Adipocyte (in vitro differentiated cells): ENCODE measurements around the gene SMARCB1.

Experiments used
- DNase-seq: peaks from one replicate; pipeline ENCODE4 v3.0.0-alpha.2; 2015; ENCODE audit warnings: low read depth
- H3K27me3 ChIP-seq: replicated peaks from 2 replicates; pipeline ENCODE4 v1.7.0; 2013; ENCODE audit warnings: mild to moderate bottlenecking, low read length, moderate library complexity; ENCODE audit not compliant: control insufficient read depth, insufficient read depth
- H3K36me3 ChIP-seq: 2 replicates; pipeline ENCODE4 v1.7.0; 2013; ENCODE audit warnings: low read length, mild to moderate bottlenecking, moderate library complexity; ENCODE audit not compliant: control insufficient read depth, insufficient read depth, severe bottlenecking
- H3K4me1 ChIP-seq: 2 replicates; pipeline ENCODE4 v1.7.0; 2013; ENCODE audit warnings: mild to moderate bottlenecking, low read length, moderate library complexity; ENCODE audit not compliant: control insufficient read depth, insufficient read depth
- H3K4me3 ChIP-seq: 2 replicates; pipeline ENCODE4 v1.7.0; 2013; ENCODE audit warnings: mild to moderate bottlenecking, low read length, moderate library complexity
- H3K9ac ChIP-seq: 2 replicates; pipeline ENCODE4 v1.7.0; 2013; ENCODE audit warnings: mild to moderate bottlenecking, low read length, moderate library complexity
- H3K9me3 ChIP-seq: 2 replicates; pipeline ENCODE4 v1.7.0; 2013; ENCODE audit warnings: mild to moderate bottlenecking, low read length, moderate library complexity; ENCODE audit not compliant: control insufficient read depth

The SMARCB1 gene

DNA sequence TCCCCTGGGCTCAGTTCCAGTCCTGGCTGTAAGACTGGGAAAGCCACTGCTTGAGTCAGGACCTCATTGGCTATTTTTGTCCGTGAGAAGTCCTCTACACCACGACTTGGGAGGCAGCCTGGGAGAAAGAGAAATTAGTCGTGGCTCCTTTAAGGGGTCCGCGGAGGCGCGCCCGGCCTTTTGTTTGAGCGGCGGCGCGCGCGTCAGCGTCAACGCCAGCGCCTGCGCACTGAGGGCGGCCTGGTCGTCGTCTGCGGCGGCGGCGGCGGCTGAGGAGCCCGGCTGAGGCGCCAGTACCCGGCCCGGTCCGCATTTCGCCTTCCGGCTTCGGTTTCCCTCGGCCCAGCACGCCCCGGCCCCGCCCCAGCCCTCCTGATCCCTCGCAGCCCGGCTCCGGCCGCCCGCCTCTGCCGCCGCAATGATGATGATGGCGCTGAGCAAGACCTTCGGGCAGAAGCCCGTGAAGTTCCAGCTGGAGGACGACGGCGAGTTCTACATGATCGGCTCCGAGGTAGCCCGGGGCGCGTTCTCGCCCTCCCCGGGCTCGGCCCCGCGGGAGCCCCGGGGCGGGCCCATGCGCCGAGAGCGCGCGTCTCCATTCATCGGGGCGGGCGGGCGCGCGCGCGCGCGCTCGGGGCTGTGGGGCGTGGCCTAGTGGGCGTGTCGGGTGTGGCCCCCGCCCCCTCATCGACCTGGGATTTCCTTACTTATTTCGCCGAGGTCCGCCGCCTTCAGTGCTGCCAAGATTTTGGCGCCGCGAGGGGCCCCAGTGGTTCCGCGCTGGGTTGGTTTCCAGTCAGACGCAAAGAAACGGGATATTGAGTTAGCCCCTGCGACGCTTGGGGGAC is at the start of gene SMARCB1:
SMARCB1 (plus strand) TSS at position 215 of the 848 bp plus-strand sequence; CDS start at position 419, 204 bp downstream.
- H3K27me3 ChIP-seq = peaks cover 2% of the 10 kb centered on the region
- peak within 1 kb of the TSS; percentile 94 for H3K4me3 ChIP-seq
- H3K9me3 ChIP-seq = no peaks in the 10 kb centered on the region
- DNase-seq = peak; percentile 97
- peak within 1 kb of the TSS; percentile 99 for H3K9ac ChIP-seq
- H3K36me3 ChIP-seq = no peaks in the 10 kb centered on the region
- peaks cover 36% of the 10 kb centered on the region for H3K4me1 ChIP-seq

DNA sequence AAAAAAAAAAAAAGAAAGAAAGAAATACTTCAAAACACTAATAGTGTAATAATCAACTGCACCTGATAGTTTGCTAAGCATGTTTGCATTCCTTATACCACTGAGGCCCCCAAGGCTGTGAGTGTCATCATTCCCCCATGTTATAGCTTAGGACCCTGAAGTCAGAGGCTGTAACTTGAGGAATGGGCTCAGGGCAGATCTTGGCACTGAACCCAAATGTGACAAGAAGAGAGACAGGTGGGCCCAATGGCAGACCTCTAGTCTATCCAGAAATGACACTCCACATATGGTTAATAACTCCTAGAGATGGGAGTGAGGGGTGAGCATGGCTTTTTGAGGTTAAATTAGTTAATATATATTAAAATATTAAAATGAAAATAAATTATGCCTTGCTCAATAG is 49.1 kb upstream of the SMARCB1 start:
- no peaks in the 10 kb centered on the region for H3K36me3 ChIP-seq
- peaks cover 7% of the 10 kb centered on the region for H3K4me1 ChIP-seq
- no peak for DNase-seq
- H3K9me3 ChIP-seq = no peaks in the 10 kb centered on the region
- no peaks in the 10 kb centered on the region for H3K27me3 ChIP-seq
- H3K9ac ChIP-seq = no peak overlapping the region
- H3K4me3 ChIP-seq = no peak overlapping the region

DNA sequence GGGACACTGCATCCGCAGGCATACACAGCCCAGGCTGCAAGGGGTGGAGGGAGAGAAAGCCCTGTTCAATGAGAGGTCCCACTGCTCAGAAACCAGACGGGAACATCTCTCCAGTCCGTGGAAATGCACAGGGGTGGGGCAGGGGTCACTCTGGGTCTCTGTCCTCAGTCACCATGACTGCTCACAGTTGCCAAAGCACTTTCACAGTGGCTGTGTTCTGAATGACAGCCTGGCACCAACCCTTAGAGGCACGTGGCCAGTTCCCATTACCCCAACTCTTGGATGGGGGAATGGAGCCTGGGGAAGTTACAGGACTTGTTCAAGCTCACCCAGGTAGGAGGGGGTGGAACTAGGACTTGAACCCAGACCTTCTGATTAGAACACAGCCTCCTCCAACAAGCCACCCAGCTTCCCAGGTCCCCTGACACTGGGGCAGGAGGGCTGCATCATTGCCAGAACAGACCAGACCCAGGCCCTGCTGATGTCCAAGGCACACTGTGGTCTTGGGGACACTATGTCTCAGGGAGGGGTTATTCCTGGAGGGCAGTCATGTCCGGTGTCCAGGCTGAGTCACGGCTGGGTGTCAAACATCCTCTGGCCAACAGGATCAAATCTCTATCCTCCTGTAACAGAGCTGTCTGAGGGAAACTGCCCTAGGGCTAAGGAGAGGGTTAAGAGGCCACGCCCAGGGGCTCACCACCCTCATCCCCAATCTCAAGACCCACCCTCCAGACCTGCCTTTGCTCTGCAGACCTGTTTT is 44.1 kb upstream of the SMARCB1 start:
- Histone ChIP-seq H3K4me1 (peaks cover 21% of the 10 kb centered on the region), H3K27me3 (no peaks in the 10 kb centered on the region), H3K36me3 (peaks cover 19% of the 10 kb centered on the region), H3K9me3 (peaks cover 3% of the 10 kb centered on the region), H3K4me3 (no peak overlapping the region), H3K9ac (peak overlapping the region; percentile 80)
- no peak for DNase-seq

DNA sequence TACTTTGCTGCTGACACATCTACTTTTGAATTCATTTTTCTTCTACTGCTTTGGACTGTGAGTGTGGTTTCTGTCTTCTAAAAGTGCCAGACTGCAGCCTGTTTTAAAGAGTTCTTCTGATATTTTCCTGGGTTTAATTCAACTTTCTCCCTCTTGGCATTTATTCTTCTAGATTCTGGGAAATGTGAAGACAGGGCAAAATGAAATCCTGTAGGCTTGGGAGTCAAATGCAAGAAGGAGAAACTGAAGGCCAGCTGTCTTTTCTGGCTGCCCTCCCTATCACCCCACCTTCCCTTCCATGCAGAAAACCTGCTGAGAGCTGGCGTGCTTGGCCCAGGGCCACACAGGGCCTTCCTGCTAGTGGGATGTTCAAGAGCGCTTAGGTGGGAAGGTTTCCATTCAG is 43.5 kb upstream of the SMARCB1 start:
- Histone ChIP-seq H3K27me3 (no peaks in the 10 kb centered on the region), H3K9ac (peak overlapping the region; percentile 80), H3K4me3 (no peak overlapping the region), H3K36me3 (peaks cover 19% of the 10 kb centered on the region), H3K9me3 (peaks cover 3% of the 10 kb centered on the region), H3K4me1 (peaks cover 21% of the 10 kb centered on the region)
- no peak for DNase-seq

DNA sequence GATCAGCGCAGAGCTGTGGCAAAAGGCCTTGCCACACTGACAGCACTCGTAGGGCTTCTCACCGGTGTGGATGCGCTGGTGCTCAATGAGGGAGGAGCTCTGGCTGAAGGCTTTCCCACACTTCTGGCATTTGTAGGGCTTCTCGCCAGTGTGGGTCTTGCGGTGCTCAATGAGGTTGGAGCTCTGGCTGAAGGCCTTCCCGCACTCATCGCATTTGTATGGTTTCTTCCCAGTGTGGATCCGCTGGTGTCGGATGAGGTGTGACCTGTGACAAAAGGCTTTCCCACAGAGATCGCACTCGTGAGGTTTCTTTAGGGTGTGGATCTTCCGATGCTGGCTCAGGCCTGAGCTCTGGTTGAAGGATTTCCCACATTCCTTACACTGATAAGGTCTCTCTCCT is 42.8 kb upstream of the SMARCB1 start:
- Histone ChIP-seq H3K4me3 (no peak overlapping the region), H3K27me3 (no peaks in the 10 kb centered on the region), H3K36me3 (peaks cover 19% of the 10 kb centered on the region), H3K9ac (peak overlapping the region; percentile 80), H3K4me1 (peaks cover 21% of the 10 kb centered on the region), H3K9me3 (peaks cover 3% of the 10 kb centered on the region)
- DNase-seq = no peak

DNA sequence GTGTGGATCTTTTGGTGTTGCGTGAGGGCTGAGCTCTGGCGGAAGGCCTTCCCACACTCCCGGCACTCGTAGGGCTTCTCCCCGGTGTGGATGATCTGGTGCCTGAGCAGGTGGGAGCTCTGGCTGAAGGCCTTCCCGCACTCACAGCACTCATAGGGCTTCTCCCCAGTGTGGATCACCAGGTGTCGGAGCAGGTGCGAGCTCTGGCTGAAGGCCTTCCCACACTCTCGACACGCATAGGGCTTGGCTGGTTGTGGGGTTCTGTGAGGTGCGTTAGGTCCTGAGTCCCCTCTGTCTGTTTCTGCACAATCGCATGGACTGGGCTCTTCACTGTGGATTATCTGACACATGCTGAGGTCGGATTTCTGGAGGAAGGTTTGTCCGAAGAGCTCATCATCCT is 42.3 kb upstream of the SMARCB1 start:
- H3K4me3 ChIP-seq = no peak overlapping the region
- peaks cover 19% of the 10 kb centered on the region for H3K36me3 ChIP-seq
- peaks cover 3% of the 10 kb centered on the region for H3K9me3 ChIP-seq
- no peak for DNase-seq
- no peak overlapping the region for H3K9ac ChIP-seq
- H3K27me3 ChIP-seq = no peaks in the 10 kb centered on the region
- H3K4me1 ChIP-seq = peaks cover 21% of the 10 kb centered on the region

DNA sequence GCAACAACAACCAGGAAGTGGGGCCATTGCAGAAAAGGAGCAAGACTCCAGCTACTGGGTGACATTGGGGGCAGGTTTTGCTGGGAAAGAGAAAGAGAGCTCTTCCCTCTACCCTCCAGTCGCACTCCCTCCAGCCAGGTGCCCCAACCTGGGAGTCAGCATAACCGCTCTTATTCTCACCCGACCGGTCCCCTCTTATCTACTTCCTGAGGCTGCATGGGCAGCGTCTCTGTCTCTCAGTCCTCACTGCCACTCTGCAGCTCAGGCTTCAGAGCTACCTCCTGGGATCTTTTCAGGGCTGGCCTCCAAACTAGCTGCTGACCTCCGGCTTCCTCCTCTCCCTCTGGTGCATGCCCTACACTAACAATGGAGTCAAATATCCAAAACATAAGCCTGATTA is 41.0 kb upstream of the SMARCB1 start:
- no peak for DNase-seq
- Histone ChIP-seq H3K9me3 (peaks cover 3% of the 10 kb centered on the region), H3K9ac (no peak overlapping the region), H3K27me3 (no peaks in the 10 kb centered on the region), H3K4me3 (no peak overlapping the region), H3K36me3 (peaks cover 19% of the 10 kb centered on the region), H3K4me1 (peaks cover 32% of the 10 kb centered on the region)

DNA sequence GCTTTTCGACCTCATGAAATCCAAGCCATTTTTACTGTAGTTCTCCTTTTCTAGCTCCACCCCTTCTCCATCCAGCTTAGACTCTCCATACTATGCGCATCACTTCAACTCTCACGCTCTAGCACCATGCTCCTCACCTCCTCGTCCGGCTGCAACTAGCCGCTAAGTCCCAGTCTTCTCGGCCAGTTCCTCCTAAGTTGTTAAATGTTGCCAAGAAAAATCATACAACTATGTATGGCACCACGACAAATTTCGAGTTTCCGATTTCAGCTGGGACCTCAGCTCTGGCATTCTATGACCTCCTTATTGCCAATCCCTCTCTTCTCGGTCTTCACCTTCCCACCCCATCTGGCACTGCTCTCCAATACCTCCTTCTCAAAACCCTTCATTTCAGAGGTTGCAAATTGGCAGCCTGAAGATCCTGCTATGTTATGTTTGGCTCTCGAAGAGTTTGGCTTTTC is 36.9 kb upstream of the SMARCB1 start:
- peaks cover 1% of the 10 kb centered on the region for H3K36me3 ChIP-seq
- peak overlapping the region; percentile 90 for H3K4me3 ChIP-seq
- no peak overlapping the region for H3K9ac ChIP-seq
- peaks cover 11% of the 10 kb centered on the region for H3K4me1 ChIP-seq
- H3K27me3 ChIP-seq = no peaks in the 10 kb centered on the region
- peak; percentile 4 for DNase-seq
- H3K9me3 ChIP-seq = no peaks in the 10 kb centered on the region

DNA sequence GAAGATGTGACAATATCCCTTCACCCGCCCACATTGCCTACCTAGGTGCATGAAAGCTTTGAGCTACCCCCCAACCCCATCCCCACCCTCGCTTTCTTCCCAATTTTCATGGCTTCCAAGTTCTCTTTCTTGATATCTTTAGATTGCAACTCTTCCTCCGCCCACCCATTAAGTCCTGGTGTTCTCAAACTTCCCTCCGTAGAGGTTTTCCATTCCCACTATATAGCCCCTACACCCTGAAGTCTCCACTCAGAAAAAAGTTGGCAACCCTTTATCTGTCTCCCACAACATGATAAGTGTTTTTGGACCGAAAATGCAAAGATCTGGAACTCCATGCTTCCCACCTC is 36.4 kb upstream of the SMARCB1 start:
- Histone ChIP-seq H3K9ac (peak overlapping the region; percentile 83), H3K9me3 (no peaks in the 10 kb centered on the region), H3K4me1 (peaks cover 11% of the 10 kb centered on the region), H3K27me3 (no peaks in the 10 kb centered on the region), H3K36me3 (no peaks in the 10 kb centered on the region), H3K4me3 (peak overlapping the region; percentile 90)
- DNase-seq = no peak

DNA sequence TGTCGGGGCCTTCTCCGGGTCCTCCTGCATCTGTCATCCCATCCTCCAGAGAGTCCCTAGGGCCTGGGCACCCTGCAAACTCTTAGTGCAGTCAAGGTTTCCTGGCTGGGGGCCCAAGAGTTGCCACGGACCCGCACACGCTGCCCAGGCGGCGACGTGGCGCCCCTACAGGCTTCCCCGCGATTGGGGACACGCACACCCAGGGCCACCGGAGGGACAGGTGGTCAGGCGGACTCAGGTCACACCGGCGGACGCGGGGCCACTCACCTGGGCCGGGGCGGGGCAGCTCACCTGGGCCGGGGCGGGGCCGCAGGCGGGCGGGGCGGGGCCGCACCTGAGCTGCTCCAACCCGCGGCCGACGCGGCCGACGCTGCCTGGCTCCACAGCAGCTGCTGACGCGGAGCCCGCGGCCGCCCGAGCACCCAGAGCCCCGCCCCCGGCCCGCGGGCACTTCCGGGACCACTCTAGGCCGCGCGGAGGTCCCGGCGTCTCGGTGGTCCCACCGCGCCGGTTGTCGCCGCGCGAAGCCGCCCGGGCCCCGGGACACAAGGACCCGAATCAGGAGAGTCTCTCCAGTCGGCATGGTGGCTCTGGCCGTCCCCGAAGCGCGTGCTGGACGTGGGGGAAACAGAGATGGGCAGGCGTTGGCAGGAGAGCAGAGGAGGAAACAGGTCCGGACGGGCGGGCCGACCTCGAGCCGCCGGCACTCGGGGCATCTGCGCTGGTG is 35.9 kb upstream of the SMARCB1 start, which contains the start of gene ZNF70:
ZNF70 (minus strand) TSS at position 399 of the 727 bp plus-strand sequence. CDS start 5,972 bp downstream, outside the sequence.
- no peaks in the 10 kb centered on the region for H3K9me3 ChIP-seq
- H3K4me3 ChIP-seq = peak within 1 kb of the TSS; percentile 90
- H3K4me1 ChIP-seq = peaks cover 11% of the 10 kb centered on the region
- H3K36me3 ChIP-seq = no peaks in the 10 kb centered on the region
- H3K27me3 ChIP-seq = no peaks in the 10 kb centered on the region
- H3K9ac ChIP-seq = peak within 1 kb of the TSS; percentile 90
- DNase-seq = peak; percentile 92
